WTC11 (cell line): ENCODE data around the gene FBXL13. TPM values are rescaled to one million over a fixed set of nuclear protein-coding genes. Genes with fewer than 3 reads are reported as not detected.

ENCODE experiments used
- ATAC-seq: fragments of 200-7000 bp; cut with Tn5 transposase; 2 replicates; pipeline ENCODE4 v1.10.0; 2021; ENCODE audit warnings: mild to moderate bottlenecking, moderate library complexity
- CTCF ChIA-PET: fragments of 300-600 bp; sonication (Branson Sonifier 250); formaldehyde crosslinking; loops from one replicate; lab custom pipeline; 2021; ENCODE audit warnings: antibody characterized with exemption; lab: Charles Lee
- POLR2A ChIA-PET: fragments of 350-600 bp; sonication (Branson Sonifier 250); formaldehyde crosslinking; loops from one replicate; lab custom pipeline; 2021; ENCODE audit warnings: antibody characterized with exemption; lab: Charles Lee
- DNase-seq: peaks from one replicate; pipeline ENCODE4 v3.0.0; 2021; ENCODE audit warnings: low spot score
- H3K27ac Mint-ChIP-seq: 2 replicates; pipeline ENCODE4 v1.8.0; 2021; ENCODE audit warnings: mixed read lengths
- H3K27me3 Mint-ChIP-seq: 2 replicates; pipeline ENCODE4 v1.8.0; 2021; ENCODE audit warnings: low read depth, mild to moderate bottlenecking, moderate library complexity, mixed read lengths
- H3K36me3 Mint-ChIP-seq: 2 replicates; pipeline ENCODE4 v1.8.0; 2021; ENCODE audit warnings: mixed read lengths
- H3K4me1 Mint-ChIP-seq: 2 replicates; pipeline ENCODE4 v1.8.0; 2022; ENCODE audit warnings: mixed read lengths
- H3K4me3 Mint-ChIP-seq: 2 replicates; pipeline ENCODE4 v1.8.0; 2021; ENCODE audit warnings: mild to moderate bottlenecking, moderate library complexity, mixed read lengths
- H3K9me3 Mint-ChIP-seq: 2 replicates; pipeline ENCODE4 v1.8.0; 2021; ENCODE audit warnings: mixed read lengths
- ATF1 ChIP-seq: sonication (generic); formaldehyde crosslinking; IDR thresholded peaks from 2 replicates; pipeline ENCODE4 v1.8.1; 2023; ENCODE audit warnings: mild to moderate bottlenecking, moderate library complexity, missing genetic modification reagents
- CBFB ChIP-seq: sonication (generic); formaldehyde crosslinking; IDR thresholded peaks from 2 replicates; pipeline ENCODE4 v1.8.1; 2022; ENCODE audit warnings: mild to moderate bottlenecking, low read depth, missing genetic modification reagents
- CTCF ChIP-seq: fragments of 200-600 bp; IDR thresholded peaks from 2 replicates; pipeline ENCODE4 v1.8.0; 2022; ENCODE audit warnings: antibody characterized with exemption
- ESRRA ChIP-seq: sonication (generic); formaldehyde crosslinking; IDR thresholded peaks from 2 replicates; pipeline ENCODE4 v1.8.1; 2022; ENCODE audit warnings: mild to moderate bottlenecking, missing genetic modification reagents, borderline replicate concordance
- FOXP1 ChIP-seq: sonication (generic); formaldehyde crosslinking; IDR thresholded peaks from 2 replicates; pipeline ENCODE4 v1.8.0; 2022; ENCODE audit warnings: missing genetic modification reagents, mild to moderate bottlenecking, moderate library complexity, borderline replicate concordance
- FOXP4 ChIP-seq: sonication (generic); formaldehyde crosslinking; IDR thresholded peaks from 2 replicates; pipeline ENCODE4 v1.8.0; 2022; ENCODE audit warnings: mild to moderate bottlenecking, missing genetic modification reagents
- MLX ChIP-seq: sonication (generic); formaldehyde crosslinking; IDR thresholded peaks from 2 replicates; pipeline ENCODE4 v1.8.1; 2023; ENCODE audit warnings: mild to moderate bottlenecking, missing genetic modification reagents, moderate library complexity
- OVOL2 ChIP-seq: fragments of 250-450 bp; sonication (Bioruptor Pico); IDR thresholded peaks from 2 replicates; pipeline ENCODE4 v1.9.0; 2021; ENCODE audit warnings: mild to moderate bottlenecking, borderline replicate concordance
- PRDM15 ChIP-seq: sonication (generic); formaldehyde crosslinking; IDR thresholded peaks from 2 replicates; pipeline ENCODE4 v1.8.0; 2022; ENCODE audit warnings: missing genetic modification reagents
- RORB ChIP-seq: fragments of 250-450 bp; sonication (Bioruptor Pico); IDR thresholded peaks from 2 replicates; pipeline ENCODE4 v1.9.0; 2021; ENCODE audit warnings: mild to moderate bottlenecking
- SMAD4 ChIP-seq: sonication (generic); formaldehyde crosslinking; IDR thresholded peaks from 2 replicates; pipeline ENCODE4 v1.8.0; 2022; ENCODE audit warnings: mild to moderate bottlenecking, missing genetic modification reagents
- ZBTB21 ChIP-seq: sonication (generic); formaldehyde crosslinking; IDR thresholded peaks from 2 replicates; pipeline ENCODE4 v1.8.1; 2023; ENCODE audit warnings: mild to moderate bottlenecking, missing genetic modification reagents, borderline replicate concordance
- ZBTB43 ChIP-seq: sonication (generic); formaldehyde crosslinking; IDR thresholded peaks from 2 replicates; pipeline ENCODE4 v1.8.1; 2023; ENCODE audit warnings: mild to moderate bottlenecking, missing genetic modification reagents
- ZNF281 ChIP-seq: sonication (generic); formaldehyde crosslinking; IDR thresholded peaks from 2 replicates; pipeline ENCODE4 v1.8.0; 2023; ENCODE audit warnings: mild to moderate bottlenecking, missing genetic modification reagents
- ZNF416 ChIP-seq: fragments of 250-450 bp; sonication (Bioruptor Pico); IDR thresholded peaks from 2 replicates; pipeline ENCODE4 v1.9.0; 2021; ENCODE audit warnings: mild to moderate bottlenecking, inconsistent platforms
- total RNA-seq: library from RNA; stranded (reverse); gene quantifications from 3 replicates; pipeline ENCODE4 v1.2.3, GENCODE V29; 2021

FBXL13 gene
- total RNA-seq, 1 experiment from 2014 or later: 1.7 TPM

GRCh38 chr7:102836191-102836919 is 238.2 kb downstream of the FBXL13 start (continued):
- no peak for TF ChIP-seq PRDM15 (CRISPR knock-in tag)
- TF ChIP-seq ZNF281 (CRISPR knock-in tag): no peak
- TF ChIP-seq RORB (CRISPR knock-in tag): no peak
- no peak for TF ChIP-seq ATF1 (CRISPR knock-in tag)
- TF ChIP-seq, all 79 proteins: peak for 0

GRCh38 chr7:102834999-102835398 is 239.6 kb downstream of the FBXL13 start:
- POLR2A ChIA-PET: no interaction called here

More at GRCh38 chr7:102834999-102835398, 239.6 kb downstream of the FBXL13 start:
- no peak overlapping the region for H3K27ac Mint-ChIP-seq
- ATAC-seq (no peak), DNase-seq (no peak)
- CTCF ChIA-PET: no interaction called here
- peaks cover 2% of the 10 kb centered on the region for H3K4me1 Mint-ChIP-seq
- no peaks in the 10 kb centered on the region for H3K27me3 Mint-ChIP-seq
- no peaks in the 10 kb centered on the region for H3K9me3 Mint-ChIP-seq
- no peak for TF ChIP-seq ZBTB43 (CRISPR knock-in tag)
- TF ChIP-seq CBFB (CRISPR knock-in tag): no peak
- no peak for TF ChIP-seq ZNF416 (CRISPR knock-in tag)
- no peak for TF ChIP-seq CTCF
- TF ChIP-seq RORB (CRISPR knock-in tag): no peak
- TF ChIP-seq OVOL2 (CRISPR knock-in tag): no peak
- TF ChIP-seq FOXP1: no peak
- TF ChIP-seq FOXP4: no peak
- no peak for TF ChIP-seq ESRRA (CRISPR knock-in tag)
- no peak for TF ChIP-seq MLX (CRISPR knock-in tag)
- no peak for TF ChIP-seq SMAD4 (CRISPR knock-in tag)
- TF ChIP-seq PRDM15 (CRISPR knock-in tag): no peak
- no peak for TF ChIP-seq ZBTB21
- TF ChIP-seq, all 79 proteins: peak for 0
- Mint-ChIP-seq H3K4me3 (no peak overlapping the region), H3K36me3 (no peaks in the 10 kb centered on the region)
